GM12865 (cell line): ENCODE data around the gene ANKRD39.
"Not testable (repeated sequence)": the region's sequence is repeated elsewhere in the genome, so short reads cannot be mapped to it uniquely, and the experiment has no call there.

Experiments
- DNase-seq: peaks from one replicate; pipeline ENCODE4 v3.0.0; 2010; ENCODE audit warnings: low read depth
- H3K4me3 ChIP-seq: 2 replicates; pipeline ENCODE4 v1.5.1; 2011; ENCODE audit warnings: mild to moderate bottlenecking, low read depth, low read length, control low read depth
- TF ChIP-seq, protein P1 (sequence below): IDR thresholded peaks from 2 replicates; pipeline ENCODE4 v1.5.1; 2011; ENCODE audit warnings: low read length, control low read depth, low read depth, inconsistent platforms; ENCODE audit not compliant: insufficient read depth; ENCODE audit errors: missing control alignments

The ANKRD39 gene

DNA sequence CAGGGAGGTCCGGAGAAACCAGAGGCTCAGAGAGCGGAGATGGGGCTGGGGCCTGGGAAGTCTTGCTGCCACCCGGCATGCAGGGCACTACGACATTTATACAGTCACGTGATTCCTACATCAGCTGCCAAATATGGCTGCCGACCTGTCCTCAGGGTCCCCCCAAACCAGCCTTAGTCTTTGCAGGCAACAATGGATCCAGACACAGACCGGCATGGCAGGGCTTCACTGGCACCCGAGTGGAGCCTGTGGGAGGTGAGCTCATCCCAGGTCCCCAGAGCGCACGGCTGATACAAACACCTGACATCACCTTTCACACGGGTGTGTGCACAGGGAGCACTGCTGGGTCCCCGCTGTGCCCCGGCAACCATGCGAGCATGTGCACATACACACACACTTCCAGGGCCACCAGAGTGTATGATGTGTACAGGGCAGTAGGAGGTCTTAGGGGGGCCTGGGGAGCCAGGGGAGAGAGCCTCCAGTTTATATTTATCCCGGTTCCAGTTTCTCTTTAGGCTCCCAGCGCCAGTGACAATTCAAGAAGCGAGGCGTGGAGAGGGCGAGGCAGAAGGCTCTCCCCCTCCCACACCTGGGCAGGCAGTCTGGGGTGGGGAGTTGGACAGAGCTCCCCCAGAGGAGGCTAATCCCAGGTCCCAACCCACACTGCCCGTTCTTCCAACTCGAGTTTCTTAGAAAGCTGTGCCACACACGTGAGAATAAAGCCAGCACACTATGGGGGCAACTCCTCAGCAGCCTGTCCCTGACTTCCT is 9.4 kb upstream of the ANKRD39 start:
- TF ChIP-seq, protein P1, sequence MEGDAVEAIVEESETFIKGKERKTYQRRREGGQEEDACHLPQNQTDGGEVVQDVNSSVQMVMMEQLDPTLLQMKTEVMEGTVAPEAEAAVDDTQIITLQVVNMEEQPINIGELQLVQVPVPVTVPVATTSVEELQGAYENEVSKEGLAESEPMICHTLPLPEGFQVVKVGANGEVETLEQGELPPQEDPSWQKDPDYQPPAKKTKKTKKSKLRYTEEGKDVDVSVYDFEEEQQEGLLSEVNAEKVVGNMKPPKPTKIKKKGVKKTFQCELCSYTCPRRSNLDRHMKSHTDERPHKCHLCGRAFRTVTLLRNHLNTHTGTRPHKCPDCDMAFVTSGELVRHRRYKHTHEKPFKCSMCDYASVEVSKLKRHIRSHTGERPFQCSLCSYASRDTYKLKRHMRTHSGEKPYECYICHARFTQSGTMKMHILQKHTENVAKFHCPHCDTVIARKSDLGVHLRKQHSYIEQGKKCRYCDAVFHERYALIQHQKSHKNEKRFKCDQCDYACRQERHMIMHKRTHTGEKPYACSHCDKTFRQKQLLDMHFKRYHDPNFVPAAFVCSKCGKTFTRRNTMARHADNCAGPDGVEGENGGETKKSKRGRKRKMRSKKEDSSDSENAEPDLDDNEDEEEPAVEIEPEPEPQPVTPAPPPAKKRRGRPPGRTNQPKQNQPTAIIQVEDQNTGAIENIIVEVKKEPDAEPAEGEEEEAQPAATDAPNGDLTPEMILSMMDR, result no peak
- H3K4me3 ChIP-seq, result peak overlapping the region; percentile 85
- DNase-seq, result no peak

GRCh38 chr2:96866586-96866985 is 8.8 kb upstream of the ANKRD39 start:
- TF ChIP-seq, protein P1, result no peak
- no peak overlapping the region for H3K4me3 ChIP-seq
- no peak for DNase-seq

GRCh38 chr2:96866149-96866548 is 8.3 kb upstream of the ANKRD39 start:
- H3K4me3 ChIP-seq, result no peak overlapping the region
- no peak for DNase-seq
- TF ChIP-seq, protein P1, result no peak

- TF ChIP-seq, protein P1, result no peak
- no peak for DNase-seq
- no peak overlapping the region for H3K4me3 ChIP-seq
Measured at GRCh38 chr2:96865654-96866053, 7.8 kb upstream of the ANKRD39 start.

GRCh38 chr2:96864343-96865091 is 6.7 kb upstream of the ANKRD39 start:
- DNase-seq, result no peak
- H3K4me3 ChIP-seq, result no peak overlapping the region
- TF ChIP-seq, protein P1, result no peak

DNA sequence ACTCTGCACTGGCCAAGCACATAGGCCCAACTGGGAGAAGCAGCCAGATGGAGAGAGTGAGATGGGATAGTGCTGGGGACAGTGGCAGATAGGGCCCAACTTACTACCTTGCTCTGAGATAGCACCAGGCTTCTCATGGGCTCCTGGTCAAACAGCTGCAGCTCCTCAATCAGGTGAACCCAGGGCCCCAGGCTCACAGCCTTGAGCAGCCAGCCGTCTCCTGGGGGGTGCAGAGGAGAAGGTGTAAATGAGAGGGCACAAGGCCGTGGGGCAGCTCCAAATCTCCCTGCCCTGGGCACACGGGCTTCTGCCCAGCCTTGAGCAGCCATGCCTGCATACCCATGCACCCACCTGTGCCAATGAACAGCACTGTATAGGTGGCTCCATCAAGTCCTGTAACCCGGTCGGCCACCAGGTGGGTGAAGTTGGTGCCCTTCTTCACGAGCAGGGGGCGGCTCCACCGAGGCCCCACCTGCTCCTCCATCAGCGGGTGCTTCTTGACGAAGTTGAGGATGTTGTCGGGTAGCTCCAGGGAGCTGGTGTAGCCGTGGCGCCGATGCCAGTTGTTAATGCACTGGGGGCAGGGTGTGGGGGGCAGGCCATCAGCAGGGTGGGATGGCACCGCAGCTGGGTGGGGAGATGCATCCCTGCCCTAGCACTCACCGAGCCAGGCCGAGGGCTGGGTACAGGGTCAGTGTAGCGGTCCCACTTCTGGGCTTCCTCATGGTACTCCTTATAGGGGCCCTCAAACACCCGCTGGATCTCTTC is 5.9 kb upstream of the ANKRD39 start:
- H3K4me3 ChIP-seq, result no peak overlapping the region
- TF ChIP-seq, protein P1, result no peak
- DNase-seq, result no peak

- not testable (repeated sequence) for H3K4me3 ChIP-seq, DNase-seq
Measured at GRCh38 chr2:96863056-96863455, 5.2 kb upstream of the ANKRD39 start.
